Measurements from ENCODE around the gene SCAPER. TPM values are rescaled to one million over a fixed set of nuclear protein-coding genes. Genes with fewer than 3 reads are reported as not detected.
A peak's percentile ranks its signal among the peaks of the same experiment; 100 is the strongest.

The SCAPER gene
- total and polyA plus RNA-seq, 2 donors (not counting 1 experiment from before 2014, with no cell fraction given), result 8.3 to 61.6 TPM

DNA sequence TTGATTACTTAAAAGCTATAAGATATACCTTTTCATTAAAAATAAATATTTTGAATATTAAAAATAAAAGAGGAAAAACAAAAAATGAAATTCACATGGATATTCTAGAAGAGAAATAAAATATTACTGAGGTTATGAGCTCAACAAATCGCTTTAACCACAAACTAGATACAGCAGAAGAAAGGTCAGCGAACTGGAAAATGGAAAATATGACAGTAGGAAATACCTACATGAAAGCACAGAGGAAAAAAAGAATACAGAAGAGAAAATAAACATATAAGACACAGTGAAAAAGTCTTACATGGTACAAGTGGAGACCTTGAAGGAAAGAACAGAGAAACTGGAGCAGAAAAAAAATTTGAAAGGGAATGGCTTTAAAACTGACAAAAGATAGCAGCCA is 33.2 kb downstream of the SCAPER start:
- Histone ChIP-seq H3K27me3 (replicated peaks in 1 of 4; ENCODE audit: control extremely low read depth in 1 of 4, control insufficient read depth in 3 of 4, insufficient read depth in 4 of 4, low read length in 3 of 4) (no peaks in the 10 kb centered on the region), H3K9me3 (ENCODE audit: control extremely low read depth in 1 of 3, control insufficient read depth in 2 of 3, insufficient read depth in 1 of 3, low read length in 2 of 3) (peaks cover 0 to 4% (median 0%) of the 10 kb centered on the region in 3 donors), H4K20me1 (ENCODE audit: control insufficient read depth, insufficient read depth, low read length, poor library complexity, severe bottlenecking) (peaks cover 8% of the 10 kb centered on the region), H3K4me1 (ENCODE audit: control insufficient read depth in 2 of 2, insufficient read depth in 2 of 2, low read length in 2 of 2) (peaks cover 0 to 5% of the 10 kb centered on the region in 2 donors), H3K4me2 (replicated peaks; ENCODE audit: low read depth, low read length, poor library complexity, severe bottlenecking) (no peak overlapping the region), H3K9ac (ENCODE audit: low read length) (no peak overlapping the region), H3K79me2 (ENCODE audit: control insufficient read depth, insufficient read depth, low read length) (peaks cover 27% of the 10 kb centered on the region), H3K36me3 (replicated peaks in 1 of 2; ENCODE audit: control extremely low read depth in 1 of 2, control insufficient read depth in 1 of 2, extremely low read depth in 1 of 2, insufficient read depth in 2 of 2, low read length in 1 of 2) (peaks cover 6 to 10% of the 10 kb centered on the region in 2 experiments), H2AFZ (ENCODE audit: insufficient read depth, low read depth, low read length, poor library complexity, severe bottlenecking) (no peak overlapping the region), H3K4me3 (ENCODE audit: control extremely low read depth in 1 of 5, extremely low read depth in 1 of 5, insufficient read depth in 1 of 5, low read depth in 2 of 5, low read length in 4 of 5) (no peak overlapping the region), H3K27ac (ENCODE audit: low read length in 2 of 2) (no peak overlapping the region)
- WGBS (ENCODE audit: insufficient coverage), result no CpG with 5 or more reads among the region's 2 CpGs
- Mint-ChIP-seq H3K4me1 (peaks cover 6% of the 10 kb centered on the region), H3K27me3 (no peaks in the 10 kb centered on the region), H3K9me3 (ENCODE audit: insufficient read depth) (no peaks in the 10 kb centered on the region), H3K4me3 (peak overlapping the region; percentile 9), H3K27ac (peak overlapping the region; percentile 5)
- ATAC-seq (ENCODE audit: low read depth) (peak; percentile 33), DNase-seq (no peak)
- ChIA-PET CTCF (no interaction called here), POLR2A (no interaction called here)
- intact Hi-C loops (cut with micrococcal nuclease), result no loop called here
- no peak for TF ChIP-seq EZH2 (IDR thresholded peaks at IDR 0.05; ENCODE audit: borderline replicate concordance, insufficient read depth, low read depth, low read length, poor library complexity, severe bottlenecking)

DNA sequence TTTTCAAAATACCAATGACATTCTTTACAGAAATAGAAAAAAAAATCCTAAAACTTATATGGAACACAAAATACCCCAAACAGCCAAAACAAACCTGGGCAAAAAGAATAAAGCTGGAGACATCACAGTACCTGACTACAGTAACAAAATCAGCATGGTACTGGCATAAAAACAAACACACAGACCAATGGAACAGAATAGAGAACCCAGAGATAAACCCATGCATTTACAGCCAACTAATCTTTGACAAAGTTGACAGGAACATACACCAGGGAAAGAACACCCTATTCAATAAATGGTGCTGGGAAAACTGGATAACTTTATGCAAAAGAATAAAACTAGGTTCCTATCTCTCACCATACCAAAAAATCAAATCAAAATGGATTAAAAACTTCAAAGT is 36.4 kb downstream of the SCAPER start:
- H3K36me3 ChIP-seq (replicated peaks in 1 of 2; ENCODE audit: control extremely low read depth in 1 of 2, control insufficient read depth in 1 of 2, extremely low read depth in 1 of 2, insufficient read depth in 2 of 2, low read length in 1 of 2), result peaks cover 0 to 2% of the 10 kb centered on the region in 2 experiments
- peaks cover 28% of the 10 kb centered on the region for H3K79me2 ChIP-seq (ENCODE audit: control insufficient read depth, insufficient read depth, low read length)
- DNase-seq (no peak), ATAC-seq (ENCODE audit: low read depth) (no peak)
- no peaks in the 10 kb centered on the region for H3K9me3 Mint-ChIP-seq (ENCODE audit: insufficient read depth)
- no peak overlapping the region for H3K4me3 ChIP-seq (ENCODE audit: control extremely low read depth in 1 of 5, extremely low read depth in 1 of 5, insufficient read depth in 1 of 5, low read depth in 2 of 5, low read length in 4 of 5)
- no peak overlapping the region for H3K27ac Mint-ChIP-seq
- POLR2A ChIA-PET, result no interaction called here
- peaks cover 8% of the 10 kb centered on the region for H4K20me1 ChIP-seq (ENCODE audit: control insufficient read depth, insufficient read depth, low read length, poor library complexity, severe bottlenecking)
- no peak overlapping the region for H3K4me2 ChIP-seq (replicated peaks; ENCODE audit: low read depth, low read length, poor library complexity, severe bottlenecking)
- H3K27ac ChIP-seq (ENCODE audit: low read length in 2 of 2), result no peak overlapping the region
- H3K4me1 ChIP-seq (ENCODE audit: control insufficient read depth in 2 of 2, insufficient read depth in 2 of 2, low read length in 2 of 2), result peaks cover 0 to 5% of the 10 kb centered on the region in 2 donors
- peak overlapping the region; percentile 7 for H3K9ac ChIP-seq (ENCODE audit: low read length)
- H3K4me1 Mint-ChIP-seq, result peaks cover 6% of the 10 kb centered on the region
- intact Hi-C loops (cut with micrococcal nuclease), result loop anchor here (10.0 kb wide), 1 partner anchor 634 kb away; no protein-coding TSS in a partner anchor
- CTCF ChIA-PET, result no interaction called here
- H3K27me3 ChIP-seq (replicated peaks in 1 of 4; ENCODE audit: control extremely low read depth in 1 of 4, control insufficient read depth in 3 of 4, insufficient read depth in 4 of 4, low read length in 3 of 4), result no peaks in the 10 kb centered on the region
- TF ChIP-seq, protein P1, sequence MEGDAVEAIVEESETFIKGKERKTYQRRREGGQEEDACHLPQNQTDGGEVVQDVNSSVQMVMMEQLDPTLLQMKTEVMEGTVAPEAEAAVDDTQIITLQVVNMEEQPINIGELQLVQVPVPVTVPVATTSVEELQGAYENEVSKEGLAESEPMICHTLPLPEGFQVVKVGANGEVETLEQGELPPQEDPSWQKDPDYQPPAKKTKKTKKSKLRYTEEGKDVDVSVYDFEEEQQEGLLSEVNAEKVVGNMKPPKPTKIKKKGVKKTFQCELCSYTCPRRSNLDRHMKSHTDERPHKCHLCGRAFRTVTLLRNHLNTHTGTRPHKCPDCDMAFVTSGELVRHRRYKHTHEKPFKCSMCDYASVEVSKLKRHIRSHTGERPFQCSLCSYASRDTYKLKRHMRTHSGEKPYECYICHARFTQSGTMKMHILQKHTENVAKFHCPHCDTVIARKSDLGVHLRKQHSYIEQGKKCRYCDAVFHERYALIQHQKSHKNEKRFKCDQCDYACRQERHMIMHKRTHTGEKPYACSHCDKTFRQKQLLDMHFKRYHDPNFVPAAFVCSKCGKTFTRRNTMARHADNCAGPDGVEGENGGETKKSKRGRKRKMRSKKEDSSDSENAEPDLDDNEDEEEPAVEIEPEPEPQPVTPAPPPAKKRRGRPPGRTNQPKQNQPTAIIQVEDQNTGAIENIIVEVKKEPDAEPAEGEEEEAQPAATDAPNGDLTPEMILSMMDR (IDR thresholded peaks at IDR 0.05), result no peak
- no peak for TF ChIP-seq EZH2 (IDR thresholded peaks at IDR 0.05; ENCODE audit: borderline replicate concordance, insufficient read depth, low read depth, low read length, poor library complexity, severe bottlenecking)
- no peak overlapping the region for H2AFZ ChIP-seq (ENCODE audit: insufficient read depth, low read depth, low read length, poor library complexity, severe bottlenecking)
- no peaks in the 10 kb centered on the region for H3K27me3 Mint-ChIP-seq
- H3K9me3 ChIP-seq (ENCODE audit: control extremely low read depth in 1 of 3, control insufficient read depth in 2 of 3, insufficient read depth in 1 of 3, low read length in 2 of 3), result peaks cover 0 to 4% (median 0%) of the 10 kb centered on the region in 3 donors
- H3K4me3 Mint-ChIP-seq, result no peak overlapping the region
